Activated naive CD4-positive, alpha-beta T cell treated with anti-CD3 and anti-CD28 coated beads, Interleukin-2, amount 50 U/mL, for 72 hours (primary cell): ENCODE results near the gene IL13. TPM values are rescaled to one million over a fixed set of nuclear protein-coding genes. Genes with fewer than 3 reads are reported as not detected.
"Not testable (repeated sequence)": the region's sequence is repeated elsewhere in the genome, so short reads cannot be mapped to it uniquely, and the experiment has no call there.

Experiments
- ATAC-seq, 2 donors: fragments of 150-1000 bp; cut with Tn5 transposase; 2 replicates each; pipeline ENCODE4 v1.10.0; 2021; ENCODE audit warnings: mild to moderate bottlenecking in 2 of 2, moderate library complexity in 2 of 2
- DNase-seq, 2 donors: peaks; one replicate each; pipeline ENCODE4 v3.0.0; 2021 to 2022; ENCODE audit warnings: low spot score in 2 of 2
- H3K27ac Mint-ChIP-seq, 2 donors: one replicate each; pipeline ENCODE4 v1.8.0; 2022; ENCODE audit warnings: mild to moderate bottlenecking in 2 of 2, mixed read lengths in 2 of 2
- H3K36me3 Mint-ChIP-seq, 2 donors: one replicate each; pipeline ENCODE4 v1.8.0; 2022; ENCODE audit warnings: mixed read lengths in 2 of 2
- H3K9me3 Mint-ChIP-seq, 2 donors: one replicate each; pipeline ENCODE4 v1.8.0; 2022; ENCODE audit warnings: mixed read lengths in 2 of 2
- total RNA-seq, 2 donors: library from RNA; stranded (reverse); gene quantifications; one replicate each; pipeline ENCODE4 v1.2.3, GENCODE V29; 2022

IL13 gene
- total RNA-seq, result under 1 TPM; 0.72 to 0.98 TPM

DNA sequence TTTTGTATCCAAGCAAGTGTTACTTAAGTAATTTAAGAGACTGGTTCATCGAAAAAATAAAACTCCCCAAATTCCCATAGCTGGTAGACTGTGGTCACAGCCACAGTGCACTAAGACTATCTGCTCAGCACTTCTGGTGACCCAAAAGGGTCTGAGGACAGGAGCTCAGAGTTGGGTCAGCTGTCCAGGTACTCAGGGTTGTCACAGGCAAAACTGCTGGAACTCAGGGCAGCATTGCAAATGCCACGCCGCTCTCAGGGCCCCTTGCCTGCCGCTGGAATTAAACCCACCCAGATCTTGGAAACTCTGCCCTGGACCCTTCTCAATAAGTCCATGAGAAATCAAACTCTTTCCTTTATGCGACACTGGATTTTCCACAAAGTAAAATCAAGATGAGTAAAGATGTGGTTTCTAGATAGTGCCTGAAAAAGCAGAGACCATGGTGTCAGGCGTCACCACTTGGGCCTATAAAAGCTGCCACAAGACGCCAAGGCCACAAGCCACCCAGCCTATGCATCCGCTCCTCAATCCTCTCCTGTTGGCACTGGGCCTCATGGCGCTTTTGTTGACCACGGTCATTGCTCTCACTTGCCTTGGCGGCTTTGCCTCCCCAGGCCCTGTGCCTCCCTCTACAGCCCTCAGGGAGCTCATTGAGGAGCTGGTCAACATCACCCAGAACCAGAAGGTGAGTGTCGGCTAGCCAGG lies at the start of gene IL13:
TSS of gene IL13 (plus strand) at position 498 of the 705 bp plus-strand sequence. CDS start at position 512, 14 bp downstream.
- no peak within 1 kb of the TSS for H3K27ac Mint-ChIP-seq
- H3K9me3 Mint-ChIP-seq, result no peaks in the 10 kb centered on the region
- H3K36me3 Mint-ChIP-seq, result peaks cover 0 to 4% of the 10 kb centered on the region in 2 donors
- peak in 1 of 2 donors; percentile 41 for ATAC-seq
- no peak for DNase-seq

- H3K27ac Mint-ChIP-seq, result peak overlapping the region in 1 of 2 donors; percentile 23
- ATAC-seq, result no peak
- H3K36me3 Mint-ChIP-seq, result peaks cover 4 to 30% of the 10 kb centered on the region in 2 donors
- no peak for DNase-seq
- no peaks in the 10 kb centered on the region for H3K9me3 Mint-ChIP-seq
Measured at GRCh38 chr5:132611965-132612364, 46.0 kb upstream of the IL13 start.

DNA sequence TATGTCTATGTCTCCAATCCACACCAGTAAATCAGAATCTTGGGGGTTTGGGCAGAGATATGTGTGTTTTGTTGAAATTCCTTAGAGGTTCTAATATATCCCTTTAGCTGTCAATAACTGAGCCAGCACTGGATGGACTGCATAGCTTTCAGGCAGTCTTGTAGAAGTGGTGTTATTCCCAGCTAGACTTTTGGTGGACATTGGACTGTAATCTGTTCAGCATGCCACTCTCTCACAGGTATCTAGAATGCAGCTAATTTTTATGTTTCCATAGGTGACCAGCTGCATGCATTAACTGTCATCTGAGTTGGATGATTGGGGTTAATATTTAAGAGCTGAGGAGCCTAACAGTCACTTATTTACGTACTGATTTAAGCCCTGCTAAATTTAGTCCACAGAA lies 45.1 kb upstream of the IL13 start:
- Mint-ChIP-seq H3K36me3 (peaks cover 4 to 34% of the 10 kb centered on the region in 2 donors), H3K27ac (no peak overlapping the region), H3K9me3 (no peaks in the 10 kb centered on the region)
- DNase-seq (no peak), ATAC-seq (no peak)

DNA sequence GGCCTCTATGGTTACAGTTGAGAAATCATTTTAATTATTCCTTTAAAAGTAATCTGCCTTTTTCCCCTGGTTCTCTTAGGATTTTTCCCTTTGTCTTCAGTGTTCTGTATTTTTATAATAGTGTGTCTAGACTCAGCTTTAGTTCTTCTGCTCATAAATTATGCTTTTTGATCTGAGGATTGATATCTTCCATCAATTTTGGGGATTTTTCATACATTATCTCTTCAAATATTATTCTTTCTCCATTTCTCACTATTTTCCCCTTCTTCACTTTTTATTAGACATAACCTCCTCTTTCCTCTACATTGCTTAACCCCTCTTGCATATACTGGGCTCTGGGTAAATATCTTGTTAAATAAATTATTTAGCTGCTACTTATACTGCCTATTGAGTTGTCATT lies 36.3 kb upstream of the IL13 start:
- ATAC-seq (no peak), DNase-seq (no peak)
- no peaks in the 10 kb centered on the region for H3K9me3 Mint-ChIP-seq
- H3K36me3 Mint-ChIP-seq, result peaks cover 13 to 31% of the 10 kb centered on the region in 2 donors
- no peak overlapping the region for H3K27ac Mint-ChIP-seq

DNA sequence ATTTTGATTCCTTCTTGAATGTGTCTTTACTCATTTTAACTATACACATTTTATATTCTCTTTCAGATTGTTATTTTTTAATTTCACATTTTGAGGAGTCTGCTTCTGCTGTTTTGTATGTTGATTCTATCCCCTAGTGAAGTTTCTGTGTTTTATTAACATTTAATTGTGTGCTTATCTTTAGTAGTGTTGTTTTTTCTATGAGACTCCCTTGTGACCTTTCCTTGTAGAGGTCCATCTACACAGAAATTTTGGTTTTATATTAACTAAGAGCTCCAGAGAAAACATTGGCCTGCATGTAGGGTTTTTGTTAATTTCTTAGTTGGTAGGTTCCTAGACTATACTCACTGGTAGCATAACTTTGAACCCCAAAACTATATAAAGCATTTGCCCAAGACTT lies 35.4 kb upstream of the IL13 start:
- Mint-ChIP-seq H3K36me3 (peaks cover 13 to 29% of the 10 kb centered on the region in 2 donors), H3K27ac (no peak overlapping the region), H3K9me3 (no peaks in the 10 kb centered on the region)
- no peak for ATAC-seq
- no peak for DNase-seq

GRCh38 chr5:132627470-132627869 lies 30.5 kb upstream of the IL13 start:
- ATAC-seq (no peak), DNase-seq (no peak)
- no peak overlapping the region for H3K27ac Mint-ChIP-seq
- H3K9me3 Mint-ChIP-seq, result no peaks in the 10 kb centered on the region
- peaks cover 26 to 38% of the 10 kb centered on the region in 2 donors for H3K36me3 Mint-ChIP-seq

GRCh38 chr5:132628814-132629213 lies 29.2 kb upstream of the IL13 start:
- DNase-seq (no peak), ATAC-seq (no peak)
- Mint-ChIP-seq H3K36me3 (peaks cover 13 to 36% of the 10 kb centered on the region in 2 donors), H3K9me3 (no peaks in the 10 kb centered on the region), H3K27ac (no peak overlapping the region)

DNA sequence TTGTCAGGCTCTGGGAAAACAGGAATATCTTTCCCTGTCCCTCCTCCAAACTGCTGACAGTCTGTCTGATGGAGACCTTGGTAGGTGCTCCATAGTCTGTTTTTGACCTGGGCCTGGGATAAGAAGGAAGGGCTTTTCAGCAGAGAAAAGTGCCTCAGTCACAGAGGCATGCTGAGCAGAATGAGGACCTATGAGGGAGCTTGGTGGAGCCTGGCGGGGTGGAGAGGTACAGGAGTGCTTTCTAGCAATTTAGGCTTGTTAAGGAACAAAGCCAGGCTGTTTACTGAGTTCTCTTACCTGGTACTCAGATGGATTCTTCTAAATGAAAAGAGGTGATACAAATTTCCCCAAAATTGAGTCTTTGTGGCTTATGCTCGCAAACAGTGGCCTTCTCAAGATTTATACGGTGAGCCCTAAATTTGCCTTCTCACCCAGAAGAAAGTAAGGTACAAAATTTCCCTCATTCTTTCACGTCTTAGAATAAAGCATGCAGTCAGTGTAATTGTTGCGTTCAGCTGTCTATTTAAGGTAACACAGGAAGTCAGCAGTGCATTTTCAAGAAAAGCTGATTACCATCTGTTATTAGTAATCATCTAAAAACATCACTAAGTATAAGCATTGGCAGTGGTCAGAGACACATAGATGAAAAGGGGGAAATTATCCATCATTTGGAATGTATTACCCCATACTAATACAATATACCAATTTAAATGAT lies 28.6 kb upstream of the IL13 start:
- H3K36me3 Mint-ChIP-seq, result peaks cover 13 to 42% of the 10 kb centered on the region in 2 donors
- ATAC-seq, result no peak

DNA sequence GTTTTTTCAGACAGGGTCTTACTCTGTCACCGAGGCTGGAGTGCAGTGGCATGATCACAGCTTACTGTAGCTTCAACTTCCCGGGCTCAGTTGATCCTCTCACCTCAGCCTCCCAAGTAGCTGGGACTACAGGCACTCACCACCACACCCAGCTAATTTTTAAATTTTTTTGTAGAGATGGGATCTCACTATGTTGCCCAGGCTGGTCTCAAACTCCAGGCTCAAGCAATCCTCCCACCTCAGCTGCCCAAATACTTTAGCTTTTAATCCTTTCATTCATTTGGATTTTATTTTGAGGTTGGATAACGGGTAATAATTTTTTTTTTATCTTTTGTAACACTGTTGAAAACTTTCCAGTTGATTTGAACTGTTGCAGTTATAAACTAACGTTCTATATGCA lies 24.4 kb upstream of the IL13 start:
- not testable (repeated sequence) for H3K27ac Mint-ChIP-seq, ATAC-seq

More for the DNA sequence above, 28.6 kb upstream of the IL13 start:
- DNase-seq, result no peak
- H3K9me3 Mint-ChIP-seq, result no peaks in the 10 kb centered on the region
- H3K27ac Mint-ChIP-seq, result no peak overlapping the region

GRCh38 chr5:132635873-132636272 lies 22.1 kb upstream of the IL13 start:
- ATAC-seq (peak; percentile 84 to 88), DNase-seq (no peak)
- Mint-ChIP-seq H3K36me3 (peaks cover 25 to 44% of the 10 kb centered on the region in 2 donors), H3K9me3 (no peaks in the 10 kb centered on the region), H3K27ac (peak overlapping the region; percentile 65 to 92)

More for the DNA sequence above, 24.4 kb upstream of the IL13 start:
- H3K36me3 Mint-ChIP-seq, result peaks cover 25 to 56% of the 10 kb centered on the region in 2 donors
- not testable (repeated sequence) for DNase-seq, H3K9me3 Mint-ChIP-seq

DNA sequence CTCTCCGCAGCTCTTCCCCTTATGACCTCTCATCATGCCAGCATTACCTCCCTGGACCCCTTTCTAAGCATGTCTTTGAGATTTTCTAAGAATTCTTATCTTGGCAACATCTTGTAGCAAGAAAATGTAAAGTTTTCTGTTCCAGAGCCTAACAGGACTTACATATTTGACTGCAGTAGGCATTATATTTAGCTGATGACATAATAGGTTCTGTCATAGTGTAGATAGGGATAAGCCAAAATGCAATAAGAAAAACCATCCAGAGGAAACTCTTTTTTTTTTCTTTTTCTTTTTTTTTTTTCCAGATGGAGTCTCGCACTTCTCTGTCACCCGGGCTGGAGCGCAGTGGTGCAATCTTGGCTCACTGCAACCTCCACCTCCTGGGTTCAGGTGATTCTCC lies 20.7 kb upstream of the IL13 start:
- ATAC-seq (no peak), DNase-seq (no peak)
- peak overlapping the region in 1 of 2 donors; percentile 92 for H3K27ac Mint-ChIP-seq
- H3K9me3 Mint-ChIP-seq, result no peaks in the 10 kb centered on the region
- peaks cover 24 to 35% of the 10 kb centered on the region in 2 donors for H3K36me3 Mint-ChIP-seq

GRCh38 chr5:132639706-132640130 lies 18.3 kb upstream of the IL13 start:
- peak; percentile 27 to 28 for ATAC-seq
- peak overlapping the region in 1 of 2 donors; percentile 88 for H3K27ac Mint-ChIP-seq
- peaks cover 3 to 5% of the 10 kb centered on the region in 2 donors for H3K9me3 Mint-ChIP-seq
- DNase-seq, result peak in 1 of 2 donors; percentile 24
- peaks cover 33 to 38% of the 10 kb centered on the region in 2 donors for H3K36me3 Mint-ChIP-seq

DNA sequence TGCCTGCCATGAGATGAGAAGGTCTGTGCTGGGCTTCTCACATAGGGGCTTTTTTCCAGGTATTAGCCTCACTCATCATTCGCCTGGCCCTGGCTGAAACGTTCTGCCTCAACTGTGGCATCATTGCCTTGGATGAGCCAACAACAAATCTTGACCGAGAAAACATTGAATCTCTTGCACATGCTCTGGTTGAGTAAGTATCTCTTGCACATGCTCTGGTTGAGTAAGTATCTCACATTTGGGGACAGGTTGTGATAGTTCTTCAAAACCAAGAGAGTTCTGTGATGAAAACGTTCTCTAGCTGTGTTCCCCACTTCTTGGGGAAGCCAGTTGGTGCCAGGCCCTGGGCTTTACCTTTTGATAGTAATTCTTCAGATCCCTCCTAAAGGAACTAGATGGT lies 17.4 kb upstream of the IL13 start:
- ATAC-seq (peak; percentile 8 to 27), DNase-seq (no peak)
- H3K27ac Mint-ChIP-seq, result peak overlapping the region; percentile 44 to 88

GRCh38 chr5:132641241-132641723 lies 16.7 kb upstream of the IL13 start:
- peaks cover 3 to 5% of the 10 kb centered on the region in 2 donors for H3K9me3 Mint-ChIP-seq
- ATAC-seq, result peak; percentile 85 to 86
- H3K36me3 Mint-ChIP-seq, result peaks cover 30 to 46% of the 10 kb centered on the region in 2 donors
- H3K27ac Mint-ChIP-seq, result peak overlapping the region; percentile 44 to 88
- peak; percentile 40 to 60 for DNase-seq

More for the DNA sequence above, 17.4 kb upstream of the IL13 start:
- Mint-ChIP-seq H3K9me3 (peaks cover 3 to 5% of the 10 kb centered on the region in 2 donors), H3K36me3 (peaks cover 31 to 46% of the 10 kb centered on the region in 2 donors)

DNA sequence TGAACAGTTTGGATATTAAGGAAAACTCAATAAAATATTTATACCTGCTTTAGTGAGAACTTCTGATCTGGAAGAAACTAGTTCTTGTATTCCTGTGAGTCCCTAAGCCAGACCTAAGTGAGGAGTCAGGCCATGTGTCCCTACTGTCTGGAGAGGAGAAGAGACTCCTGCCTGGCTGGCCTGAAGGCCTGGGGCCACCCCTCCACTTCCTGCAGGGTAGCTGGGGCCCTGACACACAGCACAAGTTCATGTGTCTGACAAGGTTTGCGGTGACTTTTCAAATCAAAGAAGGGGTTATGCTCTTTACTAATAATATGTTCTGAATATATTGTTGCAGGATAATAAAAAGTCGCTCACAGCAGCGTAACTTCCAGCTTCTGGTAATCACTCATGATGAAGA lies 16.1 kb upstream of the IL13 start:
- Mint-ChIP-seq H3K9me3 (peaks cover 3 to 5% of the 10 kb centered on the region in 2 donors), H3K27ac (peak overlapping the region in 1 of 2 donors; percentile 88), H3K36me3 (peaks cover 30 to 46% of the 10 kb centered on the region in 2 donors)
- ATAC-seq, result peak; percentile 23 to 52
- DNase-seq, result no peak

- ATAC-seq (no peak), DNase-seq (no peak)
- H3K27ac Mint-ChIP-seq, result no peak overlapping the region
- H3K36me3 Mint-ChIP-seq, result peaks cover 34 to 41% of the 10 kb centered on the region in 2 donors
- H3K9me3 Mint-ChIP-seq, result peaks cover 17 to 18% of the 10 kb centered on the region in 2 donors
Measured at GRCh38 chr5:132644177-132644576, 13.8 kb upstream of the IL13 start.
